Fibroblast of upper back skin (primary cell): ENCODE results near the gene C1orf174.

Source experiments
- DNase-seq: peaks from one replicate; pipeline ENCODE4 v3.0.0-alpha.2; 2013

The C1orf174 gene

GRCh38 chr1:3900150-3900968 lies at the start of gene C1orf174:
C1orf174 (minus strand) TSS chr1:3900272; CDS start chr1:3900186, 86 bp downstream.
- DNase-seq = peak; percentile 99

DNA sequence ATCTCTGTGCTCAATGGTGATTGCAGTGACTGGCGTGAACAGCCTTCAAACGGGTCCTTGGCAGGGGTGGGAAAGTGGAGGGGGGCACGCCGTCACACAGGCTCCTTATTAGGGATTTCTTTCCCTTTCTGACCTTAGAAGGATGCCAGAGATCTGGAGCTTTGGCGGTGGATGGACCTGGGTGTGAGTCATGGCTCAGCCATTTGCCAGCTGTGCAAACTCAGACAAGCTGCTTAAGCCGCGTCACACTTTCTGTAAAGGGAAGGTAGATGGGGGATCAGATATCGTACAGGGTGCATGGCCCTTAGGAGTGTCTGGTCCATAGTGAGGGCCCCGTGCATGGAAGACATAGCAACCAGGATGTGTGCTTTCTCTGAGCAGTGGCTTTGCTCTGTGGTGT lies 48.3 kb upstream of the C1orf174 start:
- DNase-seq = no peak

GRCh38 chr1:3945916-3946840 lies 46.1 kb upstream of the C1orf174 start:
- no peak for DNase-seq

DNA sequence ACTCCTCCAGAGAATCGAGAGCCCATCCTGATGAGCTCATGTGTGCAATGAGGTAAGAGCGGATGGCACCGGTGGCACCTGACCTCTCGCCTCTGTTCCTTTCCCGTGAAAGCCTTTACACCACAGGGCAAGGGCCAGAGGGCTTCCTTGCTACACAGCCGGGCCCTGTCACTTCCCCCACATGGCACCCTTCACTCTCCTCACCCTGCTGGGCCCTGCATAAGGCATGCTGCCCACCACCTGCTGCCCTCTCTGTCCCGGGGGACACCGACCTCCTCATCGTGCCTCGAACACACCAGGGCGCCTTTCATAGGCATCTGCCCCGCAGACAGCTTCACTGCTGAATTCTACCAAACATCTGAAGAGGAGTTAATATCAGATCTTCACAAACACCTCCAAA lies 45.1 kb upstream of the C1orf174 start:
- DNase-seq = no peak

DNA sequence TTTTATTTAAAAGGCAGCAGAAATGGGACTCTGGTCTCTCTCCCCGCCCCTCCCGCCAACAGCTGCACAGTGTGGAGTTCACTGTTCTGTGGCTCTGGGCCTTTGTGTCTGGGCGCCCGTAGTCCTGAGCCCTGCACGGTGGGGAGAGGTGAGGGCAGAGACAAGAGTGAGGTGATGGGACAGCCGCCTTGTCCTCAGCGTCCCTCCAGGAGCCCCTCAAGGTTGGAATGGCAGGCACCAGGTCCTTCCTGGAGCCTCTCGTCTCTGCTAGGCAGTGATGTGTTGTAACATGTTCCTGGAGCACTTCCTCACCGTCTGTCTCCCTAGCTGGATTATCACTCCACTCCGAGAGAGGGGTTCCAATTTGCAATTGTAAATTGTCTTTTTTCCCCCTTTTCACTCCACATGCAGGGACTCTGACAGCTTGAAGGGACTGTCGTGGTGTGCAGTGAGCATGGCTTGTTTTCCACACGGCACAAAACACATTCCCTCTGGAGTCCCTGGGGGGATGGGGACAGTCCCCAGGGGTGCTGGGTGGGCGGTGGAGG lies 44.6 kb upstream of the C1orf174 start:
- no peak for DNase-seq

- DNase-seq = no peak
Measured at GRCh38 chr1:3943806-3944577, 43.9 kb upstream of the C1orf174 start.

DNA sequence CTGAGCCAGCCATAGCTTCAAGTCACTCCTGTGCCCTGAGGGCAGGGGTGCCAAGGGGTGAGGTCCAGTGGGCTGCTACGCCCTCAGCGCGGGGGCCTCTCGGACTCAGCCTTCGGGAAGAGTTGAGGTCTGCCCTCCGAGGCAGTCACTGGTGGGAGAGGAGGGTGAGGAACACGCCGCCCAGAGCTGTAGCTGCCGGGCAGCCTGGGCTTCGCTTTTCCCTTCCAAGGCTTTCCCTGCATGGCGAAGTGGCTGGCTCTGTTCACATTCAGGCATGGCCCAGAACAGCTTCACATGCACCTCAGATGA lies 43.0 kb upstream of the C1orf174 start:
- DNase-seq = no peak

DNA sequence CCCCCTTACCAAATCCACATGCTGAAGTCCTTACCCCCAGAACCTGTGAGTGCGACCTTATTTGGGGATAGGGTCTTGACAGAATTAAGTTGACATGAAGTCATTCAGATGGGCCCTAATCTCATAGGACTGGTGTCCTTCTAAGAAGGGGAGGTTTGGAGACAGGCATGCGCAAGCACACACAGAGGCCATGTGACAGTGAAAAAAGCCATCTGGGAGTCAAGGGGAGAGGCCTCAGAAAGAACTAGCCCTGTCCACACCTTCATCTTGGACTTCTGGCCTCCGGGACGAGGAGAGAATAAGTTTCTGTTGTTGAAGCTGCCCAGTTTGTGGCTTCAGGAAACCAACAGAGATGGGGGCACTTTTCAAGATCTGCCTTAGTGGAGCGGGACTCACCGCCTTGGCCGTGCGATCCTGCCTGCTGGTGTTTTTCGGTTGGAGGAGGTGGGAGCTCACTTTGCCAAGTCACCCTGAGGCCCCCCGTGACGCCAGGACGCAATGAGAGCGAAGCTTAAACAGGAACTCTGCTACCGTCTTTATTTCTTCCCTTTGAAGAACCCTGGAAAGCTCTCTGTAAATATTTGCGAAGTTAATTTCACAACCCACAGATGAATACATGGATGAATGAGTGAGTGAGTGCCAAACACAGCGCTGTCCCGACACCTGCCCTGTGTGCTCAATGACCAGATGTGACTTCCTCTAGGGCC lies 42.5 kb upstream of the C1orf174 start:
- no peak for DNase-seq

DNA sequence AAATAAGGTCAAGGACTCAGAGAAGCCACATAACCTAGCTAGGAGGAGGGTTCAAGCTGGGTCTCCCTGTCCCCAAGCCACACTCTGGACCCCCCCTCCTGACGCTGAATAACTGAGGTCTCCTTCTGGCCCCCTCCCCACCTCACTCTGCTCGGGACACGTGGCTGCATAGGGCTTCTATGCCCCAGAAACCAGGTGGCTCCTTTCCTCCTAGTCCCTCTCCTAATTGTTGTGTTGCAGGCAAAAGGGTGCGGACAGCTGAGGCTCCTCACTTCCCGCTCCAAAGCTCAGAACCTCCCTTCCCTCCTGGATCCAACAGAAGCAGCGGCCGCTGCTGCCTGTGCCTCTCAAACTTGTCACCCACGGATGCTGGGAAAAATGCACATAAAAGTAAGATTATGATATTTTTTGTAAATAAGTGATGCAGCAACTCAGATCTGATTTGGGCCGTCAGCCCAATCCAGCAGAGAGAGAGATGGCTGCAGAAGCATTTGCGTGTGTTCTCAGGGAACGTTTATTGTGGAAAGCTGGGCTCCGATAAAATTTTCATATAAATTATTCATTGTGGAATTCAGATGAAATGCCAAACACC lies 40.8 kb upstream of the C1orf174 start:
- DNase-seq = no peak

- no peak for DNase-seq
Measured at GRCh38 chr1:3940081-3940753, 40.1 kb upstream of the C1orf174 start.

DNA sequence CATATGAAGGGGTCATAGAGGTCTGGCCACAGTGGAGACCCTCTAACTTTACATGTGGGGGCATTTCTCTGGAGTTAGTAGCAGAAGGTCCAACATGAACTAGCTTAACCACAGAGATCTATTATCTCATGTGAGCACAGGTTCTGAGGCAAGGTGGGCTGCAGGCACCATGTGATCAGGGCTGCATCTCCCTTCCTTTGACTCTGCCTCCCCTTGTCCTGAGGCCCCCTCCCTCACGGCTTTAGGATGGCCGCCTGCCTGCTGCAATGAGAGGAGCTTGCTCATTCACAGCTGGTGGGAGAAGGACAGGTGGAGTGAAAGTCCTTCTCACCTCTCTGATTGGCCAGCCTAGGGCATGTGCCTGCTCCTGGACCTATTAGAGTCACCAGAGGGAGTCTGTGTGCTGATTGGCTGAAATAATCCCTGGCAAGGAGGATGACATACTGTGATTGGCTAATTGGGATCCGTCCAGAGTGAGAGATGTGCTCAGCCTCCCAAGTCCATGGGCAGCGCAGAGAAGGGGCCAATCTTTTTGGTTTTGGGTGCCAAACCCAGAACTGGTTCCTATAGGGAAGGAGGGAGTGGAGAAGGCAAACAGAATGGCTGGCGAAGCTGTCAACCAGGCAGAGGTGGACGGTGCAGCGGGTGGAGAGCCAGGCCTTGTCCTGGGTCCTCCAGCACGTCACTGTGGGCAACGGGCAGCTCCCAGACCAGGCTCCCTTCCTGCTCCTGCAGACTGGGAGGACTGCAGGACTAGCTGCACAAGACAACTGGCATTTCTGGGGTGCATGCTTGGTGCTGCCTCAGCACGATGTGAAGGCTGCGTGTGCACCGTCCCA lies 39.4 kb upstream of the C1orf174 start:
- no peak for DNase-seq

- no peak for DNase-seq
Measured at GRCh38 chr1:3932156-3932919, 32.3 kb upstream of the C1orf174 start.

DNA sequence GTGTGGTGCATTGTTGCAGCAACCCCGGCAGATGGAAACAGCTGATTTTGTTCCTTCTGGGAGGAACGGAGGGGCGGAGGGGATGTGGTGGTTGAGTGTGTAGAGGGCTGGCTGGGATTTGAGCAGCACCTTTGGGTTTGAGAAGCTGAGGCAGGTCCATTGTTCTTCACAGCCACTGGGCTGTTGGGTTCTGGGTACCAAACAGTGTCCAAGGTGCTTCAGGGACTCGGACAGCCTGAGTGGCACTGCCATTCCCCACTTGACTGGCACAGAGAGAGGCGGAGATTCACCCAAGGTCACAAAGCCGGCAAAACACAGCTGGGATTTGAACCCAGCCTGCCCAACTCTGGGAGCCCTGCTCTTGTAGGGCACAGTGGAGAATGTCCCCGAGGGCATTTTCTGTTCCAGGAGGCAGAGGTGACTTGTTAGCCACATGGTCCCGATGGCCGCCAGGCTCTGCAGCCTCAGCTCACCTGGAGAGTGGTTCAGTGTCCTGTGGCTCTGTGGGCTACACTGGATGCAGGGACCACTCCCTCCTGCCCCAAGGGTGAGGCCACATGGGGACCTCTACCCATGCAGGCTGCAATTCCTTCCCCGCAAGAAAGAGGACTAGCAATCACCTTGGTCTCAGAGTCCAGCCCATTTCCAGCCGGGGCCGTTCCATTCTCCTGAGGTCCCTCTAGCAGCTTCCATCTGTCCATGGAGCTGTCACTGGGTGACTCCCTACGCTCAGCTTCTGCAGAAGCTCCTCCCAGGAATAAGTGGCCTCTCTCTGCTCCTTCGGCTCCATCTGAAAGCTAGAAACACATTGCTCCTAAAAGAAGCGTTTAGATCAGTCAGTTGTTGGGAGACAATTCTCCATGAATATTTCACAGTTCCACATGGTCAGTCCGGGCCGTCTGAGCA lies 31.2 kb upstream of the C1orf174 start:
- no peak for DNase-seq

DNA sequence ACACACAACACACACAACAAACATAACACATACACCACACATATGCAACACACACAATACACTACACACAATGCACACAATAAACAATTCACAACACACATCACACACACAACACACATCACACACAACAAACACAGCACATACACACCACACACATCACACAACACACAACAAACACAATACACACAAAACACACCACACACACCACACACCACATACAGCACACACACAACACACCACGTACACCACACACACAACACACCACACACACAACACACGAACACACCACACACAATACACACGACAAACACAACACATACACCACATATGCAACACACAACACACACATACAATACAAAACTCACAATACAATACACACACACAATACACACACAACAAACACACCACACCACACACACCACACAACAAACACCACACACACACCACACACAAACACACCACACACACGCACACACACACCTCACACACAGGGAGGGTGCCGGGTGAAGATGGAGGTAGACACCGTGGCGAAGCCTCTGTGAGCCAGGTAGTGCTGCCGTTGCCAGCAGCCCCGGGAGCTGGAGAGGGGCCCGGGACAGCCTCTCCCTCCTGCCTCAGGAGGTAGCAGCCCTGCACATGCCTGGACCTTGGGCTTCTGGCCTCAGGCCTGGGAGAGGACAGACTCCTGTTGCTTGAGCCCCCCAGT lies 30.4 kb upstream of the C1orf174 start:
- DNase-seq = no peak

DNA sequence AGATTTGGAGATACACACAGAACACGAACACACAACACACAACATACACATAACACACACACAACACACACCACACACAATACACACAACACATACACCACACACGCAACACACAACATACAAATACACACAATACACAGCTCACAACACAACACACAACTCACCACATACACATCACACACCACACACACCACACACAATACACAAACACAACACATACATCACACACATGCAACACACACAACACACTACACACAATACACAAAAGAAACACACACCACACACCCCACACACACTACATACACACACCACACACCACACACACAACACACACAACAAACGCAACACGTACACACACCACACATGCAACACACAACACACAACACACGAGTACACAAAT lies 29.1 kb upstream of the C1orf174 start:
- no peak for DNase-seq

DNA sequence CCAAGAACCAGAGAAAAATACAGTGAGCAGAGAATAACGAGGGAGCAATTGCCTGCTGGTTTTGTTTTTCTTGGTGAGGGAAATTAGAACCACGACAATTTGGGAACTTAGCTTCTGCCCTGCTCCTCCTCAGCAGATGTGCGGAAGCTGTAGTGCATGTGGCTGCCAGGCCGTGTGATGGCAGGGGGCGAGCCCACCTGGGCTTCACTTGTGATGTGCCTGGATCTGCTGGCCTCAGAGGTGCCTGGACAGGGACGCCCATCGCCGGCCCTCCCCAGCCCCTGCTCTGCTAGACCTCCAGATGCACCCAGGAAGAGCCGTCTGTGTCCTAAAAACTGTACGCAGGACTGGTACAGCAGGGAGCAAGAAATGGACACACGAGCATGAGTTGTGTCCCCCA lies 28.5 kb upstream of the C1orf174 start:
- no peak for DNase-seq

GRCh38 chr1:3926956-3927355 lies 26.9 kb upstream of the C1orf174 start:
- DNase-seq = no peak

GRCh38 chr1:3925762-3926161 lies 25.7 kb upstream of the C1orf174 start:
- DNase-seq = no peak
